Stimulated activated naive CD8-positive, alpha-beta T cell treated with anti-CD3 and anti-CD28 coated beads, Interleukin-15, Interleukin-2, amounts not matched to agents 100 U/mL and 50 U/mL, for 24 hours (primary cell): ENCODE results near the gene PCAT7.
"Not testable (repeated sequence)": the region's sequence is repeated elsewhere in the genome, so short reads cannot be mapped to it uniquely, and the experiment has no call there.

Experiments used
- ATAC-seq: fragments of 150-1000 bp; cut with Tn5 transposase; one replicate; pipeline ENCODE4 v1.10.0; 2021
- DNase-seq: peaks from one replicate; pipeline ENCODE4 v3.0.0; 2021

Gene PCAT7

GRCh38 chr9:94563548-94563947 lies 8.7 kb downstream of the PCAT7 start:
- no peak for DNase-seq
- ATAC-seq = no peak

GRCh38 chr9:94564279-94564678 lies 9.4 kb downstream of the PCAT7 start:
- ATAC-seq = not testable (repeated sequence)

DNA sequence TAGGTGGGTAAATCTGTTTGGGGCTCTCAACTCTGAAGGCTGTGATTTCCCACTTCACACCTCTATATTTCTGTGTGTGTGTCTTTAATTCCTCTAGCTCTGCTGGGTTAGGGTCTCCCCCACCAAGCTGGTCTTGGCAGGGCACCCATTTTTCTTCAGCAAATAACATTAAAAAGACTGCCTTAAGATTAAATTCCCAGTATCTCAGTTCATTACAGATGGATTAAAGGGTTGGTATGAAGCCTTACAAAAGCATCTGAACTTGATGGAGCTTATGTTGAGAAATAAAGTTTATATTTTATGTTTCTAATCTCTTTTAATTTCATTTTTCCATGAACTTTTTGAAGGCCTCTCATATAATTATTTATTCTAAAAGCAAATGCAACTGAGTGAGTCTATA lies 11.7 kb downstream of the PCAT7 start:
- ATAC-seq (no peak), DNase-seq (no peak)

More at GRCh38 chr9:94564279-94564678, 9.4 kb downstream of the PCAT7 start:
- not testable (repeated sequence) for DNase-seq

DNA sequence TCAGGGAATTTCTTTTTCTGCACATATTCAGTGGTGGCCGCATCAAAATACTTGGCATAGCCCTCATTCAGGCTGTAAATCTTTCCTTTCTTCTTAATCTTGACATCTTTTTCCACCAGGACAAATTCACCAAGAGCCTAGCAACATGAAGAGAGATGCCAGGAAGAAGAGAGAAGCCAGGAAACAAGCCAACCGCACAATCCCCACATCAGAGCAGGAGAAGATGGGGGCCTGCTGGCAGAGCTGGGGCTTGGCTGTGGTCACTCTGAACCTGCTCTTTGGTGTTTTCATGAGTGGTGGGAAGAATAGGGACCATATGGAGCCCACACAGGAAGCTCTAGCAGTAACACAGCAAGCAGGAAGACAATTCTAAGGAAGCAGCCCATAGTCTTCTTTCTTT lies 12.4 kb downstream of the PCAT7 start:
- ATAC-seq (no peak), DNase-seq (no peak)

- ATAC-seq = no peak
- DNase-seq = no peak
These were observed 13.5 kb downstream of the PCAT7 start for GRCh38 chr9:94568250-94568889.

GRCh38 chr9:94568972-94569712 lies 14.3 kb downstream of the PCAT7 start:
- ATAC-seq (no peak), DNase-seq (no peak)

DNA sequence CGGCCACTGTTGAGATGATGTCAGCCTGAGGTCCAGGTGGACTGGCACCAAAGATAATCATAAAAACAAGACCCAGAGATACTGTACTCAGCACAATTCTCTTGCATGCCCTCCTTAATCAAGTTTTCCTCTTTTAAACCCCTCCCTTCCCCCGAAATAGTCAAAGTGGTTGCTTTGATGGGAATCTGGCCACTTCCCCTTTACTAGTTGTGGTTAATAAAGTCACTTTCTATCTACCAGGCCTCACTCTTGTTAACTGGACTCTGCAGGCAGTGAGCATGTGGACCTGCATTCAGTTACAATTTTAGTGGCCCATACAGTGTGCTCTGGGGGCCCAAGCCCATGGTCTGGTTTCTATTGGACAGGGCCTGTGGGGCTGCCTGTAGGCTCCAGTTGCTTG lies 21.2 kb downstream of the PCAT7 start:
- ATAC-seq = no peak
- DNase-seq = no peak

DNA sequence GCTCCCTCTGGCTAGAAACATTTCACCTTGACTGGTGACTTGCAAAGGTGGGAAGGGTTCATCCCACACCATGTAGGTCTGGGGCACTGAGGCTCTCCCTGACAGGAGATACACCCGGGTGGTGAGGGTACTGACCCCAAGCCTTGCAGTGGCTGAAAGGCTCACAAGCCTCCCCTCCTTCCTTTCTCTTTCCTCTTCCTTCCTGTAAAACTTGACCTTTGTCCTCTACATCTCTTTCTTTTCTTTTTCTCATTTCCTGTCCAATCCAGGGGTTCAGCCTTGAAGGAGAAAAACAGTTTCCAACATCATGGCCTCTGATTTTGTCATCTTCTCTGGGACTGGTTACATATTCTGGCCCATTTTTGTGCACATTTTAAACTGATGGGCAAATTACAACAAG lies 22.2 kb downstream of the PCAT7 start:
- ATAC-seq = no peak
- no peak for DNase-seq

GRCh38 chr9:94577571-94577970 lies 22.7 kb downstream of the PCAT7 start:
- DNase-seq (no peak), ATAC-seq (no peak)

- DNase-seq (no peak), ATAC-seq (no peak)
These were observed 26.8 kb downstream of the PCAT7 start for GRCh38 chr9:94581728-94582127.

- peak; percentile 76 for ATAC-seq
These were observed 29.7 kb downstream of the PCAT7 start for GRCh38 chr9:94584555-94584954.

GRCh38 chr9:94586316-94586715 lies 31.4 kb downstream of the PCAT7 start:
- ATAC-seq (no peak), DNase-seq (no peak)

More at GRCh38 chr9:94584555-94584954, 29.7 kb downstream of the PCAT7 start:
- peak; percentile 17 for DNase-seq

DNA sequence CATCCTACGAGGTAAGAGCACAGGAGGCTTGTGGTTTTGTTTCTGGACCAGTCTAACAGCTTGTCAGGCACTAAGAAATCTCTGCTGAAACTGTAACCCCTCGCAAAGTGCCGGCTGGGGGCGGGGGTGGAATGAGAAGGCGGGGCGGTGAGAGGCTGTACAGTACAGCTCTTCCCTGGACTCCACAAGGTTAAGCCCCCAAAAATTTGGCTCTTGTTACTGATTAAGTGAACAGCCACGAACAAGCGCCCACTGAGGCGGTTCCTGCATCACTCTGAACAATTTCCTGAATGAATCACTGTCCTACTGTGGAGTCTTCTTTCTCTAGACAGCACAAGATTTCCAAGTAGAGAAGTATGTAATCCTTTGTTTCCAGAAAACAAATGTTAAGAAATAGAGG lies 31.9 kb downstream of the PCAT7 start:
- ATAC-seq (no peak), DNase-seq (no peak)

- DNase-seq (no peak), ATAC-seq (no peak)
These were observed 33.8 kb downstream of the PCAT7 start for GRCh38 chr9:94588681-94589080.

GRCh38 chr9:94591046-94591545 lies 36.2 kb downstream of the PCAT7 start:
- not testable (repeated sequence) for ATAC-seq

GRCh38 chr9:94591876-94592275 lies 37.0 kb downstream of the PCAT7 start:
- DNase-seq = no peak
- ATAC-seq = no peak

More at GRCh38 chr9:94591046-94591545, 36.2 kb downstream of the PCAT7 start:
- not testable (repeated sequence) for DNase-seq

GRCh38 chr9:94592683-94593082 lies 37.8 kb downstream of the PCAT7 start:
- not testable (repeated sequence) for DNase-seq, ATAC-seq

- DNase-seq = no peak
- no peak for ATAC-seq
These were observed 38.8 kb downstream of the PCAT7 start, which contains the start of gene FBP2 for GRCh38 chr9:94593459-94594345. FBP2 (minus strand) TSS chr9:94593824; CDS start chr9:94593726, 98 bp downstream.

- no peak for ATAC-seq
- no peak for DNase-seq
These were observed 44.2 kb downstream of the PCAT7 start for GRCh38 chr9:94599102-94599501.

DNA sequence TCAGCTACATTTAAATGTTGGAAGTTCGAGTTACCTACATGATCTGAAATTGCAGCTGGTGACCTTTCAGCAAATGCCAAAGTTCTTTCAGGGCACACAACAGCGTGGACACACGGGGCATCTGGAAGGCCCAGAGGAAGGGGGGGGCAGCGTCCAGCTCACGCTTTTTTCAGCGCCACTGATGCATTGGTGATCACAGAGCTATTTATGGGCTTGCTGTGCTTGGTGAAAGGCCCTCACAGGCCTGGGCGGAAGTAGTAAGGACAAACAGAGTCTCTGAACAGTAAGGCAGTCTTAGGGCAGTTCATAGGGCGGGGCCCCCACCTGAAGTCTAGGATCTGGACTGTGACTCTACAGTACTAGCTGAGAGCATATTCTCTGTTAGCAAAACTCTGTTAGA lies 45.4 kb downstream of the PCAT7 start:
- ATAC-seq = no peak
- no peak for DNase-seq

DNA sequence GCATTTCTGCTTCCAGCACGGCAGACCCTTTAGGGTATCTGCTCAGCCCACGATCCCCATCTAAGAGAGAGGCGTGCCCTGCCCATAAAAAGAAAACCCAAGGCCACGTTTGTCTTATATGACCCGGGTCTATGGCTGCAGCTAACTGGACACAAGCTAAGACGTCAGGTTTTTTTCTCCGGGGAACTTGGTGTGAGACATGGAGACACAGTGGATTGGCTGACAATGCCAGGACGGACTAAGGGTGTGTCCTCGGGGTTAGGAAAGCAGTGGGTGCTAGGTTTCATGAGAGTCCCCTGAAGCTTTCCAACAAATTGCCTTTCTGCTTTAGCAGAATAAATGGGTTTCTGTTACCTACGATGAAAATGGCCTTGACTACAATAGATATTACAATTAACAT lies 45.8 kb downstream of the PCAT7 start:
- no peak for DNase-seq
- no peak for ATAC-seq

DNA sequence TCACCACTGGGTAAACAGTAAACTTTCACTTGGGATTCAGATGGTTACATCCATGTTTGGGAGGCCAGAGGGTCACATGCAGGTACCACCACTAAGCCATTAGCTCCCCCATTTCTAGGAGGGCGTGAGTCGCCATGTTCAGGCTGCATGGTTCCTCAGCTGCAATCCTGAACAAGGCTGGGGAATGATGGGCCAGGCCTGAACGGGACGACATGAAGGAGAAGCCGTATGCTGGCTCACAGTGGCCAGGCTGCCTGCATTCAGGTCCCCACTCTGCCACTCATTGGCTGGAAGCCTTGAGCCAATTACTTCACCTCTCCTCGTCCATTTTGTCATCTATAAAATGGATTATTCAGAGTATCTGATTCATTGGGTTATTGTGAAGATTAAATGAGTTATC lies 47.8 kb downstream of the PCAT7 start:
- ATAC-seq (no peak), DNase-seq (no peak)
